Small intestine (tissue), 7 donors: ENCODE data around the gene STARD3. TPM values are rescaled to one million over a fixed set of nuclear protein-coding genes. Genes with fewer than 3 reads are reported as not detected.
A peak's percentile ranks its signal among the peaks of the same experiment; 100 is the strongest.

Source experiments
- DNase-seq, 2 donors: peaks; one replicate each; pipeline versions ENCODE4 v3.0.0 to v3.0.0-alpha.2; 2013
- FAIRE-seq: peaks from 2 replicates; lab custom pipeline; 2012; peaks lifted over from hg19 to GRCh38; lab: Jason Lieb, UNC
- H3K27ac ChIP-seq, 3 donors: one replicate each; pipeline ENCODE4 v1.5.1; 2013; ENCODE audit warnings: low read length in 2 of 3, mild to moderate bottlenecking in 2 of 3, control low read depth in 1 of 3, inconsistent platforms in 1 of 3, low read depth in 1 of 3, moderate library complexity in 1 of 3
- H3K27me3 ChIP-seq, 3 donors: one replicate each; pipeline ENCODE4 v1.6.1; 2013; ENCODE audit warnings: low read length in 3 of 3, inconsistent platforms in 1 of 3; ENCODE audit not compliant: control insufficient read depth in 3 of 3, insufficient read depth in 3 of 3
- H3K36me3 ChIP-seq, 3 donors: one replicate each; pipeline ENCODE4 v1.6.1; 2013; ENCODE audit warnings: low read length in 3 of 3, inconsistent platforms in 1 of 3, low read depth in 1 of 3, mild to moderate bottlenecking in 1 of 3, moderate library complexity in 1 of 3; ENCODE audit not compliant: control insufficient read depth in 3 of 3, insufficient read depth in 2 of 3
- H3K4me1 ChIP-seq, 3 donors: one replicate each; pipeline ENCODE4 v1.6.1; 2013; ENCODE audit warnings: low read length in 2 of 3, inconsistent platforms in 1 of 3, low read depth in 1 of 3, mild to moderate bottlenecking in 1 of 3, moderate library complexity in 1 of 3; ENCODE audit not compliant: control insufficient read depth in 3 of 3, insufficient read depth in 2 of 3
- H3K4me3 ChIP-seq, 3 donors: one replicate each; pipeline ENCODE4 v1.5.1; 2013; ENCODE audit warnings: low read length in 3 of 3, control low read depth in 1 of 3, inconsistent platforms in 1 of 3, low read depth in 1 of 3, mild to moderate bottlenecking in 1 of 3, moderate library complexity in 1 of 3
- H3K9me3 ChIP-seq, 2 donors: one replicate each; pipeline ENCODE4 v1.6.1; 2013; ENCODE audit warnings: low read depth in 1 of 2, low read length in 1 of 2; ENCODE audit not compliant: control insufficient read depth in 2 of 2, insufficient read depth in 1 of 2
- WGBS, 3 donors: extraction: QIAGEN DNeasy Blood & Tissue Kit; methylation state at CpG; one replicate each; pipeline ENCODE4 v1.1.7; 2013; 5-methylcytosine and 5-hydroxymethylcytosine counted together
- polyA plus RNA-seq, 4 donors: library from polyadenylated mRNA; stranded (reverse) in 3 of 4; unstranded in 1 of 4; fragments of 200-250 nt in 3 of 4; fragments of 120-200 nt in 1 of 4; gene quantifications; one replicate each; pipeline versions ENCODE4 v1.2.1 to v1.2.3, GENCODE V29; 2013
- donor health status: healthy with polysubstance abuse.
- donor health status: control.
- donor health status: control.
- donor health status: Bipolar disorder and iron deficiency.
- donor health status: healthy.

The STARD3 gene
- polyA plus RNA-seq, 4 donors, result 56.0 to 80.2 (median 67.6) TPM

- no peak overlapping the region for H3K4me3 ChIP-seq
- no peak overlapping the region for H3K27ac ChIP-seq
- WGBS, 3 donors, result 81 to 85% (median 82%) methylated on average over 3 of the region's 3 CpGs
- FAIRE-seq (no peak), DNase-seq (no peak)
- no peaks in the 10 kb centered on the region for H3K9me3 ChIP-seq
- no peaks in the 10 kb centered on the region for H3K36me3 ChIP-seq
- peaks cover 0 to 12% (median 3%) of the 10 kb centered on the region in 3 donors for H3K4me1 ChIP-seq
- H3K27me3 ChIP-seq, result peaks cover 0 to 65% (median 5%) of the 10 kb centered on the region in 3 donors
These were observed 22.3 kb upstream of the STARD3 start for GRCh38 chr17:39614545-39615157.

- no peak for FAIRE-seq
- Histone ChIP-seq H3K36me3 (no peaks in the 10 kb centered on the region), H3K4me3 (no peak overlapping the region), H3K4me1 (peaks cover 0 to 15% (median 3%) of the 10 kb centered on the region in 3 donors), H3K27me3 (peaks cover 0 to 60% (median 3%) of the 10 kb centered on the region in 3 donors), H3K27ac (no peak overlapping the region), H3K9me3 (no peaks in the 10 kb centered on the region)
- 53 to 60% (median 55%) methylated on average over 6 of the region's 6 CpGs for WGBS, 3 donors
- DNase-seq, result no peak
These were observed 21.5 kb upstream of the STARD3 start for GRCh38 chr17:39615434-39615833.

DNA sequence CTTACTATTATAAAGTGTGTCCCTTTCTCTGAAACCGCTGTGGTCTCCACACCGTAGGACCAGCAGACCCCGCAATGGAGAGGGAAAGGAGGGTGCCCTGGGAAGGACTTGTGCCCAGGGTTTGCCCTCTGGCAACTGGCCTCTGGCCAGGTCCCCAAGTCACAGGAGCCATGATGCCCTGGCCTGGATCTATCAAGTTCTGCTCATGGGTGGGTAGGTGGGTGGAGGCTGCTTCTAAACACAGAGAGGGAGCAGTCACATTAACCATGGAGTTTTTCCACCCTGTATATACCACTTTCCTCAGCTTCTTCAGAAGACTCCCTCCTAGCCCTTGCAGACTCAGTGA is 19.9 kb upstream of the STARD3 start:
- FAIRE-seq, result no peak
- Histone ChIP-seq H3K36me3 (no peaks in the 10 kb centered on the region), H3K27me3 (peaks cover 0 to 47% (median 3%) of the 10 kb centered on the region in 3 donors), H3K27ac (no peak overlapping the region), H3K4me3 (no peak overlapping the region), H3K9me3 (no peaks in the 10 kb centered on the region), H3K4me1 (peaks cover 0 to 18% (median 3%) of the 10 kb centered on the region in 3 donors)
- DNase-seq, result no peak
- 71 to 89% (median 82%) methylated on average over 3 of the region's 3 CpGs for WGBS, 3 donors

GRCh38 chr17:39617446-39618245 is 19.3 kb upstream of the STARD3 start:
- Histone ChIP-seq H3K36me3 (no peaks in the 10 kb centered on the region), H3K27me3 (peaks cover 0 to 41% (median 3%) of the 10 kb centered on the region in 3 donors), H3K9me3 (no peaks in the 10 kb centered on the region), H3K4me3 (peak overlapping the region; percentile 24 to 60 (median 38)), H3K27ac (no peak overlapping the region), H3K4me1 (peaks cover 0 to 21% (median 3%) of the 10 kb centered on the region in 3 donors)
- no peak for FAIRE-seq
- DNase-seq, result peak; percentile 74 to 80
- 1% methylated on average over 38 to 79 of the region's 79 CpGs for WGBS, 3 donors

DNA sequence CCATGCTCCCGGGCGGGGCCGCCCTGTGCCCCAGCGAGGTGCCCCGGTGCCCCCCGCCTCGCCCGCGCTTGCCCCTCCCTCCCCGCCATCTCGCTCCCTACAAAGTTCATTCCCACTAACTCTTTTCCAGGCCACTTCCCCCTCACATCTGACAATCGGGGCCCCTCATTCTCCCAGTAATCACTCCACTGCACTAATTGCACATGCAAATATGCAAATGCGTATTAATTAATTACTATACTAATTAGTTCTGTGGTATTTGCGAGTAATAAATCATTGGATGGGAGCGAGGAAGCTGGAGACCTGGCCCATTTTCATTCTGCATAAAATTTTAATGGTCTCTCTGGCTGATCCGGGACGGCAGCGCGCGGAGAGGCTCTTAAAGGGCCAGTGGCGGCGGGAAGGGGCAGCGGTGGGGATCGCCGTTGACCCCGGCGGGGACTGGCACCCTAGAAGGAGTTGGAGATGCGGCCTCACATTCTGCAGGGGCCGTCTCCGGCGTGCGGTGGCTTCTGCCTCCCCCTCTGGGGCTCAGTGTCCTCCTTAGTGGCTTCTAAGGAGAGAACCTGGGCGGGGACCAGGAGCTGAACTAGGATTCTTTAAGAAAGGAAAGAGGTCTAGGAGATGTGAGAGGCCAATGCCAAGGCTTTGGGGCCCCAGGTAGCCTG is 18.6 kb upstream of the STARD3 start:
- Histone ChIP-seq H3K27ac (no peak overlapping the region), H3K36me3 (no peaks in the 10 kb centered on the region), H3K9me3 (no peaks in the 10 kb centered on the region), H3K4me3 (peak overlapping the region; percentile 36 to 60 (median 38)), H3K4me1 (peaks cover 2 to 24% (median 3%) of the 10 kb centered on the region in 3 donors), H3K27me3 (peaks cover 0 to 34% (median 3%) of the 10 kb centered on the region in 3 donors)
- DNase-seq, result peak; percentile 36 to 58
- 2 to 7% (median 3%) methylated on average over 24 to 33 of the region's 33 CpGs for WGBS, 3 donors
- FAIRE-seq, result no peak

DNA sequence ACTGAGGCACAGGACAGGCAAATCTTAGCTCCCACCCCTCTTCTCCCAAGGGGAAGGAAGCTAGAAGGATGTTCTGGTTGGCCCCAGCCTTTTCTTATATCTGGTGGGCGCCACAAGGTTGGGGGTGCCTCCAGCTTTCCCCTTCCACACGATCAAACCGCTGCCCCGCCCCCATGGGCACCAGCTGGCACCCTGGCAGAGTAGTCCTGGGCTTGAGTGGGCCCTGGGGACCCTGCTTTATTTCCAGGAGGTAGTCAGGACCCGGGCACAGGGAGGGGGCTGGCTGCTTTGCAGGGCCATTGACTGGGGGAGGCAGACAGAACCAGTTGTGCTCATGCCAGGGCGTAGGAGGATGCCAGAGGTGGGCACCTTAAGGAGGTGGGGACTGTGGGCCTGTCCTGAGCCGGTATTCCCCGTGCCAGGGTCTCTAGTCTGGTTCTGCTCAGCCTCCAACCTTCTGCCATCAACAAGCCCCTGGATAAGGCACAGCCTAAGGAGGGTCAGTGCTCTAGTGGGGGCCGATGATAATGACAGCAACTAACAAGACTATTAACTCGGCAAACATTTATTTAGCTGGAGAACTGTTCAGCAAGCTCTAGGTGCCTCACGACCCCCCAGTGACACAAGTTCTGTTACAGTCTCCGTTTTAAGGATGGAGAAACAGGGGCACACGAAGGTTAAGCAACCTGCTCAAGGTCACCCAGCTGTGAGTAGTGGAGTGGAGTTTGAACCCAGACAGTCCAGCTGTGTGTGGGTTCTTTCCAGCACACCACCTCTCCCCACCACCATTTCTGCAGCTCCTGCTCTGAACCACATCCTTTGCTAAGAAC is 17.8 kb upstream of the STARD3 start:
- FAIRE-seq, result no peak
- no peaks in the 10 kb centered on the region for H3K9me3 ChIP-seq
- H3K4me3 ChIP-seq, result no peak overlapping the region
- DNase-seq, result no peak
- H3K27me3 ChIP-seq, result peaks cover 0 to 30% (median 3%) of the 10 kb centered on the region in 3 donors
- H3K27ac ChIP-seq, result no peak overlapping the region
- H3K36me3 ChIP-seq, result no peaks in the 10 kb centered on the region
- 22 to 53% (median 28%) methylated on average over 13 of the region's 13 CpGs for WGBS, 3 donors
- H3K4me1 ChIP-seq, result peaks cover 2 to 24% (median 3%) of the 10 kb centered on the region in 3 donors

DNA sequence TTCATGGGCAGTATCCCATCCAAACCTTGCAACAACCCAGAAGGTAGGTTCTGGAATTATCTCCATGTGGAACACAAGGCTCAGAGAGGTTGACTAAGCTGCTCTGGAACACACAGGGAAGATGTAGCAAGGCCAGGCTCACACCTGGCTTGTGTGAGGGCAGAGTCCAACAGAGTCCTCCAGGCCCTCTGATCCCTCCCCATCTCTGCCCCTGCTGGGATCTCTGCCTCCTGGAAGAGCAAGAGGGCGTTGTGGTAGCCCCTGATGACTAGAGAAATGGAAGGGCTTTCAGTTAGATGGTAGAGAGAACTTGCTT is 17.2 kb upstream of the STARD3 start:
- FAIRE-seq, result no peak

More for the DNA sequence above, 17.2 kb upstream of the STARD3 start:
- no peaks in the 10 kb centered on the region for H3K36me3 ChIP-seq
- no peak overlapping the region for H3K4me3 ChIP-seq
- no peaks in the 10 kb centered on the region for H3K9me3 ChIP-seq
- peaks cover 2 to 24% (median 3%) of the 10 kb centered on the region in 3 donors for H3K4me1 ChIP-seq
- peak in 1 of 2 donors; percentile 60 for DNase-seq
- no peak overlapping the region for H3K27ac ChIP-seq
- H3K27me3 ChIP-seq, result peaks cover 0 to 25% (median 0%) of the 10 kb centered on the region in 3 donors
- WGBS, 3 donors, result 0 to 64% (median 40%) methylated on average over 1 of the region's 1 CpG
